K562 (cell line): ENCODE results near the gene COQ4. TPM values are rescaled to one million over a fixed set of nuclear protein-coding genes. Genes with fewer than 3 reads are reported as not detected.
"Not testable (repeated sequence)": the region's sequence is repeated elsewhere in the genome, so short reads cannot be mapped to it uniquely, and the experiment has no call there.

ENCODE experiments used
- ATF1 ChIP-seq, 2 experiments: fragments of 450-650 bp in 1 of 2; IDR thresholded peaks; 2 replicates each; pipeline ENCODE4 v1.6.1; 2016; ENCODE audit warnings: missing compliant biosample characterization in 1 of 2, missing genetic modification characterization in 1 of 2
- ELF4 ChIP-seq: fragments of 450-650 bp; formaldehyde crosslinking; IDR thresholded peaks from 2 replicates; pipeline ENCODE4 v1.4.0; 2022; ENCODE audit warnings: missing genetic modification characterization
- FOXO4 ChIP-seq: fragments of 450-650 bp; formaldehyde crosslinking; IDR thresholded peaks from 2 replicates; pipeline ENCODE4 v1.4.0; 2020; ENCODE audit warnings: mild to moderate bottlenecking, moderate library complexity
- KLF13 ChIP-seq: fragments of 450-650 bp; IDR thresholded peaks from 2 replicates; pipeline ENCODE4 v1.6.1; 2016; ENCODE audit warnings: missing genetic modification characterization, low read depth, mild to moderate bottlenecking, missing compliant biosample characterization, moderate library complexity, borderline replicate concordance
- MAFK ChIP-seq: IDR thresholded peaks from 2 replicates; pipeline ENCODE4 v1.6.1; 2011; ENCODE audit warnings: low read length, improper control_type of control experiment
- NR2F6 ChIP-seq: fragments of 450-650 bp; formaldehyde crosslinking; IDR thresholded peaks from 2 replicates; pipeline ENCODE4 v1.4.0; 2020; ENCODE audit warnings: mild to moderate bottlenecking
- PHF8 ChIP-seq: fragments of 200-600 bp; sonication (generic); IDR thresholded peaks from 2 replicates; pipeline ENCODE4 v1.6.1; 2012; ENCODE audit warnings: mixed run types, mild to moderate bottlenecking, inconsistent platforms, low read length, moderate library complexity, borderline replicate concordance
- RAD21 ChIP-seq, 2 experiments: fragments of 250-450 bp in 1 of 2; fragments of 450-650 bp in 1 of 2; sonication (Bioruptor Pico) in 1 of 2; formaldehyde crosslinking in 1 of 2; IDR thresholded peaks in 1 of 2; conservative IDR thresholded peaks in 1 of 2; 2 replicates each; pipeline versions ENCODE4 v1.4.0 to v1.8.0; 2020 to 2022; ENCODE audit warnings: mild to moderate bottlenecking in 2 of 2, moderate library complexity in 1 of 2
- RFX7 ChIP-seq: fragments of 250-450 bp; sonication (Bioruptor Pico); IDR thresholded peaks from 2 replicates; pipeline ENCODE4 v1.5.1; 2021; ENCODE audit warnings: mild to moderate bottlenecking
- TFE3 ChIP-seq: fragments of 450-650 bp; formaldehyde crosslinking; IDR thresholded peaks from 2 replicates; pipeline ENCODE4 v1.4.0; 2020; ENCODE audit warnings: mild to moderate bottlenecking, mixed read lengths
- ZFP30 ChIP-seq: fragments of 250-450 bp; sonication (Bioruptor Pico); IDR thresholded peaks from 2 replicates; pipeline ENCODE4 v1.8.0; 2022; ENCODE audit warnings: moderate library complexity, mild to moderate bottlenecking, inconsistent platforms, borderline replicate concordance
- ZNF165 ChIP-seq: fragments of 250-450 bp; sonication (Bioruptor Pico); IDR thresholded peaks from 2 replicates; pipeline ENCODE4 v1.4.0; 2020; ENCODE audit warnings: borderline replicate concordance
- ZNF436 ChIP-seq: fragments of 250-450, 450-650 bp; sonication (Bioruptor Pico); formaldehyde crosslinking; IDR thresholded peaks from 2 replicates; pipeline ENCODE4 v1.7.0; 2020; ENCODE audit warnings: mild to moderate bottlenecking
- ZSCAN32 ChIP-seq: fragments of 450-650 bp; formaldehyde crosslinking; IDR thresholded peaks from 2 replicates; pipeline ENCODE4 v1.4.0; 2020; ENCODE audit warnings: mild to moderate bottlenecking, moderate library complexity
- polyA plus RNA-seq, 8 experiments: library from polyadenylated mRNA; depleted of rRNA in 4 of 8; stranded (reverse) in 5 of 8; unstranded in 3 of 8; fragments of >200 nt; fragmentation: Nextera tagmentation in 2 of 8; fragmentation: Illumina TruSeq in 1 of 8; extraction: Ambion mirVana in 2 of 8; extraction: Trizol in 1 of 8; gene quantifications; 2 replicates each; pipeline versions ENCODE4 v1.2.1 to v1.2.3, GENCODE V29; 2011 to 2014; ENCODE audit warnings: inconsistent platforms in 1 of 8, missing spikeins in 1 of 8
- total RNA-seq, 7 experiments: library from RNA; depleted of rRNA in 6 of 7; stranded (reverse); fragments of >200 nt in 6 of 7; fragmentation: Illumina TruSeq in 2 of 7; extraction: Trizol in 2 of 7; gene quantifications; 2 replicates each; pipeline versions ENCODE4 v1.2.1 to v1.2.3, GENCODE V29; 2011 to 2021; ENCODE audit warnings: low replicate concordance in 1 of 7
- TF ChIP-seq, protein P1 (sequence below): fragments of 250-450 bp; sonication (Bioruptor Pico); IDR thresholded peaks from 2 replicates; pipeline ENCODE4 v1.4.0; 2020

Gene COQ4
- total and polyA plus RNA-seq, 9 of the 15 experiments (the other 6 are each of a cell fraction or from before 2014, with no cell fraction given), result 9.1 to 135 (median 67.2) TPM

GRCh38 chr9:128279088-128280073, 43.3 kb upstream of the COQ4 start (continued):
- peak; percentile 98 for TF ChIP-seq TFE3
- peak; percentile 81; the same call in 1 of the 2 replicates for TF ChIP-seq FOXO4 (CRISPR knock-in tag)
- TF ChIP-seq RFX7 (CRISPR knock-in tag), result 0 out of 2 replicates have a peak, but pooled peaks have one; percentile 50
- TF ChIP-seq MAFK, result peak; percentile 95
- TF ChIP-seq ELF4, result peak; percentile 88
- 0 out of 2 replicates have a peak, but pooled peaks have one; percentile 58 for TF ChIP-seq ZFP30 (CRISPR knock-in tag)
- peak; percentile 63; the same call in 1 of the 2 replicates for TF ChIP-seq ZSCAN32 (CRISPR knock-in tag)
- not testable (repeated sequence) for TF ChIP-seq ATF1 (CRISPR knock-in tag; IDR thresholded peaks at IDR 0.05)
- TF ChIP-seq ATF1 (tag; IDR thresholded peaks at IDR 0.05), result peak; percentile 75
- peak; percentile 53 for TF ChIP-seq ZNF436 (CRISPR knock-in tag)
- TF ChIP-seq NR2F6 (CRISPR knock-in tag), result peak; percentile 83; the same call in 1 of the 2 replicates
- TF ChIP-seq RAD21 (CRISPR knock-in tag; conservative IDR thresholded peaks at IDR 0.05 in 1 of 2, IDR thresholded peaks at IDR 0.05 in 1 of 2), result 0 out of 4 replicates have a peak, but pooled peaks have one; percentile 2 to 21
- 0 out of 2 replicates have a peak, but pooled peaks have one; percentile 28 for TF ChIP-seq KLF13 (tag)
- peak; percentile 19; the same call in 1 of the 2 replicates for TF ChIP-seq PHF8
- TF ChIP-seq ZNF165 (CRISPR knock-in tag), result peak; percentile 77
- TF ChIP-seq, protein P1, sequence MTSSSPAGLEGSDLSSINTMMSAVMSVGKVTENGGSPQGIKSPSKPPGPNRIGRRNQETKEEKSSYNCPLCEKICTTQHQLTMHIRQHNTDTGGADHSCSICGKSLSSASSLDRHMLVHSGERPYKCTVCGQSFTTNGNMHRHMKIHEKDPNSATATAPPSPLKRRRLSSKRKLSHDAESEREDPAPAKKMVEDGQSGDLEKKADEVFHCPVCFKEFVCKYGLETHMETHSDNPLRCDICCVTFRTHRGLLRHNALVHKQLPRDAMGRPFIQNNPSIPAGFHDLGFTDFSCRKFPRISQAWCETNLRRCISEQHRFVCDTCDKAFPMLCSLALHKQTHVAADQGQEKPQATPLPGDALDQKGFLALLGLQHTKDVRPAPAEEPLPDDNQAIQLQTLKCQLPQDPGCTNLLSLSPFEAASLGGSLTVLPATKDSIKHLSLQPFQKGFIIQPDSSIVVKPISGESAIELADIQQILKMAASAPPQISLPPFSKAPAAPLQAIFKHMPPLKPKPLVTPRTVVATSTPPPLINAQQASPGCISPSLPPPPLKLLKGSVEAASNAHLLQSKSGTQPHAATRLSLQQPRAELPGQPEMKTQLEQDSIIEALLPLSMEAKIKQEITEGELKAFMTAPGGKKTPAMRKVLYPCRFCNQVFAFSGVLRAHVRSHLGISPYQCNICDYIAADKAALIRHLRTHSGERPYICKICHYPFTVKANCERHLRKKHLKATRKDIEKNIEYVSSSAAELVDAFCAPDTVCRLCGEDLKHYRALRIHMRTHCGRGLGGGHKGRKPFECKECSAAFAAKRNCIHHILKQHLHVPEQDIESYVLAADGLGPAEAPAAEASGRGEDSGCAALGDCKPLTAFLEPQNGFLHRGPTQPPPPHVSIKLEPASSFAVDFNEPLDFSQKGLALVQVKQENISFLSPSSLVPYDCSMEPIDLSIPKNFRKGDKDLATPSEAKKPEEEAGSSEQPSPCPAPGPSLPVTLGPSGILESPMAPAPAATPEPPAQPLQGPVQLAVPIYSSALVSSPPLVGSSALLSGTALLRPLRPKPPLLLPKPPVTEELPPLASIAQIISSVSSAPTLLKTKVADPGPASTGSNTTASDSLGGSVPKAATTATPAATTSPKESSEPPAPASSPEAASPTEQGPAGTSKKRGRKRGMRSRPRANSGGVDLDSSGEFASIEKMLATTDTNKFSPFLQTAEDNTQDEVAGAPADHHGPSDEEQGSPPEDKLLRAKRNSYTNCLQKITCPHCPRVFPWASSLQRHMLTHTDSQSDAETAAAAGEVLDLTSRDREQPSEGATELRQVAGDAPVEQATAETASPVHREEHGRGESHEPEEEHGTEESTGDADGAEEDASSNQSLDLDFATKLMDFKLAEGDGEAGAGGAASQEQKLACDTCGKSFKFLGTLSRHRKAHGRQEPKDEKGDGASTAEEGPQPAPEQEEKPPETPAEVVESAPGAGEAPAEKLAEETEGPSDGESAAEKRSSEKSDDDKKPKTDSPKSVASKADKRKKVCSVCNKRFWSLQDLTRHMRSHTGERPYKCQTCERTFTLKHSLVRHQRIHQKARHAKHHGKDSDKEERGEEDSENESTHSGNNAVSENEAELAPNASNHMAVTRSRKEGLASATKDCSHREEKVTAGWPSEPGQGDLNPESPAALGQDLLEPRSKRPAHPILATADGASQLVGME (CRISPR knock-in tag), result peak; percentile 81
